Spleen (tissue), 7 donors: ENCODE data around the gene GBP3.

Experiments used
- POLR2AphosphoS5 ChIP-seq, 3 donors: sonication (generic); formaldehyde crosslinking; IDR thresholded peaks; one replicate each; pipeline ENCODE4 v1.5.1; 2017; ENCODE audit warnings: antibody characterized with exemption in 3 of 3
- TF ChIP-seq, protein P1 (sequence below), 11 experiments: fragments of 200-600 bp in 7 of 11; fragments of 450-650 bp in 4 of 11; sonication (generic) in 4 of 11; IDR thresholded peaks in 8 of 11; conservative IDR thresholded peaks in 3 of 11; 1 replicate in 7 of 11; 2 replicates in 4 of 11; pipeline versions ENCODE4 v1.4.0 to v1.8.0; 2016 to 2021; ENCODE audit warnings: antibody characterized with exemption in 11 of 11, inconsistent platforms in 4 of 11, mild to moderate bottlenecking in 1 of 11
- donor health status: DM: no; HTN: no; CAD: no; lungs with moderate emphysema.
- donor health status: DM: no; HTN: no; CAD: no.
- donor health status: DM: no; HTN: no; CAD: no.

DNA sequence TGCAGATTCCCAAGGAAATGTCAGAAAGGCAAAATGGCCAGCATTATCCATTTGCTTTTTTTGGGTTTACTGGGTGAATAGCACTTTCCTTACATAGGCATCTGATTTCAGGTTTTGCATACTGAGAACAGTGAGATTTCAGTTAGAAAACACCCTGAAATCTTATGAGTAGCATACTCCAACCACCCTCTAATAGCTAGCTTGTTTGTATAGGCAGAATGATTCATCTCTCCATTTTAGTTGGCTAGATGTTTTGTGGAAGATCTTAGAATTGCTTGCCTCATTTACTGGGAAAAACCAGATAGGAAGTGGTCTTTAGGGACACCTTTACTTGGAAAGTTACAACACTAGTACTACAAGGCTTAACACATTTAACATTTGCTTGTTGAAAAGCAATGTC lies 40.6 kb downstream of the GBP3 start:
- TF ChIP-seq, protein P1, sequence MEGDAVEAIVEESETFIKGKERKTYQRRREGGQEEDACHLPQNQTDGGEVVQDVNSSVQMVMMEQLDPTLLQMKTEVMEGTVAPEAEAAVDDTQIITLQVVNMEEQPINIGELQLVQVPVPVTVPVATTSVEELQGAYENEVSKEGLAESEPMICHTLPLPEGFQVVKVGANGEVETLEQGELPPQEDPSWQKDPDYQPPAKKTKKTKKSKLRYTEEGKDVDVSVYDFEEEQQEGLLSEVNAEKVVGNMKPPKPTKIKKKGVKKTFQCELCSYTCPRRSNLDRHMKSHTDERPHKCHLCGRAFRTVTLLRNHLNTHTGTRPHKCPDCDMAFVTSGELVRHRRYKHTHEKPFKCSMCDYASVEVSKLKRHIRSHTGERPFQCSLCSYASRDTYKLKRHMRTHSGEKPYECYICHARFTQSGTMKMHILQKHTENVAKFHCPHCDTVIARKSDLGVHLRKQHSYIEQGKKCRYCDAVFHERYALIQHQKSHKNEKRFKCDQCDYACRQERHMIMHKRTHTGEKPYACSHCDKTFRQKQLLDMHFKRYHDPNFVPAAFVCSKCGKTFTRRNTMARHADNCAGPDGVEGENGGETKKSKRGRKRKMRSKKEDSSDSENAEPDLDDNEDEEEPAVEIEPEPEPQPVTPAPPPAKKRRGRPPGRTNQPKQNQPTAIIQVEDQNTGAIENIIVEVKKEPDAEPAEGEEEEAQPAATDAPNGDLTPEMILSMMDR (IDR thresholded peaks at IDR 0.05 in 8 of 11, conservative IDR thresholded peaks at IDR 0.05 in 3 of 11): no peak
- TF ChIP-seq POLR2AphosphoS5 (IDR thresholded peaks at IDR 0.05): no peak
